Lung (tissue), 12 donors: ENCODE data around the gene MLANA. TPM values are rescaled to one million over a fixed set of nuclear protein-coding genes. Genes with fewer than 3 reads are reported as not detected.

ENCODE experiments used
- ATAC-seq: fragments of 200-7000 bp; cut with Tn5 transposase; one replicate; pipeline ENCODE4 v1.9.1; 2020; ENCODE audit warnings: moderate number of reproducible peaks; ENCODE audit not compliant: insufficient read depth, low FRiP score
- DNase-seq, 3 donors: peaks; one replicate each; pipeline ENCODE4 v3.0.0-alpha.2; 2013 to 2017
- H3K27ac ChIP-seq, 2 donors: one replicate each; pipeline ENCODE4 v1.5.1; 2013; ENCODE audit warnings: mild to moderate bottlenecking in 2 of 2, moderate library complexity in 2 of 2, control low read depth in 1 of 2, inconsistent platforms in 1 of 2, low read depth in 1 of 2, low read length in 1 of 2
- H3K27me3 ChIP-seq, 3 donors: one replicate each; pipeline ENCODE4 v1.5.1; 2013; ENCODE audit warnings: low read length in 2 of 3; ENCODE audit not compliant: control insufficient read depth in 3 of 3, insufficient read depth in 3 of 3
- H3K36me3 ChIP-seq, 4 donors: one replicate each; pipeline ENCODE4 v1.5.1; 2013; ENCODE audit warnings: low read length in 4 of 4, mild to moderate bottlenecking in 1 of 4, moderate library complexity in 1 of 4; ENCODE audit not compliant: control insufficient read depth in 4 of 4, insufficient read depth in 4 of 4
- H3K4me1 ChIP-seq, 5 donors: one replicate each; pipeline ENCODE4 v1.5.1; 2013; ENCODE audit warnings: low read length in 5 of 5, mild to moderate bottlenecking in 2 of 5, moderate library complexity in 1 of 5; ENCODE audit not compliant: control insufficient read depth in 5 of 5, insufficient read depth in 5 of 5
- H3K4me3 ChIP-seq: one replicate; pipeline ENCODE4 v1.5.1; 2013; ENCODE audit warnings: mild to moderate bottlenecking, control low read depth, moderate library complexity
- H3K9ac ChIP-seq, 2 donors: one replicate each; pipeline ENCODE4 v1.5.1; 2013; ENCODE audit warnings: low read length in 2 of 2, control low read depth in 1 of 2; ENCODE audit not compliant: insufficient read depth in 1 of 2
- H3K9me3 ChIP-seq, 4 donors: one replicate each; pipeline ENCODE4 v1.5.1; 2013; ENCODE audit warnings: low read length in 3 of 4, mild to moderate bottlenecking in 1 of 4, moderate library complexity in 1 of 4; ENCODE audit not compliant: control insufficient read depth in 4 of 4, insufficient read depth in 3 of 4
- CTCF ChIP-seq: IDR thresholded peaks from 2 replicates; pipeline ENCODE4 v1.5.1; 2012; ENCODE audit warnings: mild to moderate bottlenecking; ENCODE audit errors: control extremely low read depth, extremely low read depth
- WGBS, 2 donors: extraction: QIAGEN DNeasy Blood & Tissue Kit; methylation state at CpG; one replicate each; pipeline ENCODE4 v1.1.7; 2013; 5-methylcytosine and 5-hydroxymethylcytosine counted together
- polyA plus RNA-seq, 2 donors: library from polyadenylated mRNA; stranded (reverse); fragments of 200-250 nt; gene quantifications; one replicate each; pipeline ENCODE4 v1.2.1, GENCODE V29; 2013
- total RNA-seq, 2 donors: library from RNA; depleted of rRNA in 1 of 2; stranded (reverse); fragments of >200 nt in 1 of 2; gene quantifications; one replicate each; pipeline ENCODE4 v1.2.1, GENCODE V29; 2014 to 2021
- donor health status: control.
- donor health status: control.
- donor health status: Bipolar disorder and iron deficiency.
- donor health status: healthy.
- donor health status: DM: yes; HTN: yes; CAD: no.

MLANA gene
- total and polyA plus RNA-seq, 4 donors: not detected

- H3K9me3 ChIP-seq: no peaks in the 10 kb centered on the region
- peaks cover 0 to 14% (median 4%) of the 10 kb centered on the region in 5 donors for H3K4me1 ChIP-seq
- H3K4me3 ChIP-seq: no peak overlapping the region
- no peaks in the 10 kb centered on the region for H3K36me3 ChIP-seq
- WGBS, 2 donors: 74 to 82% methylated on average over 4 of the region's 4 CpGs
- no peak overlapping the region for H3K9ac ChIP-seq
- DNase-seq (no peak), ATAC-seq (no peak)
- H3K27ac ChIP-seq: no peak overlapping the region
- TF ChIP-seq CTCF: no peak
- H3K27me3 ChIP-seq: no peaks in the 10 kb centered on the region
Observed at GRCh38 chr9:5846501-5846921, 44.2 kb upstream of the MLANA start.

- TF ChIP-seq CTCF: no peak
- WGBS, 2 donors: 93 to 96% methylated on average over 3 of the region's 3 CpGs
- ATAC-seq (no peak), DNase-seq (no peak)
- Histone ChIP-seq H3K27ac (no peak overlapping the region), H3K36me3 (no peaks in the 10 kb centered on the region), H3K4me3 (no peak overlapping the region), H3K27me3 (no peaks in the 10 kb centered on the region), H3K9ac (no peak overlapping the region), H3K4me1 (peaks cover 0 to 7% (median 3%) of the 10 kb centered on the region in 5 donors), H3K9me3 (no peaks in the 10 kb centered on the region)
Observed at GRCh38 chr9:5848372-5848882, 42.3 kb upstream of the MLANA start.

- no peak overlapping the region for H3K27ac ChIP-seq
- H3K9ac ChIP-seq: no peak overlapping the region
- ATAC-seq (no peak), DNase-seq (no peak)
- no peaks in the 10 kb centered on the region for H3K27me3 ChIP-seq
- no peak for TF ChIP-seq CTCF
- no peak overlapping the region for H3K4me3 ChIP-seq
- no peaks in the 10 kb centered on the region for H3K4me1 ChIP-seq
- no peaks in the 10 kb centered on the region for H3K36me3 ChIP-seq
- H3K9me3 ChIP-seq: no peaks in the 10 kb centered on the region
Observed at GRCh38 chr9:5850724-5851122, 40.0 kb upstream of the MLANA start.

- DNase-seq (no peak), ATAC-seq (no peak)
- no peak overlapping the region for H3K27ac ChIP-seq
- no peaks in the 10 kb centered on the region for H3K4me1 ChIP-seq
- no peak overlapping the region for H3K4me3 ChIP-seq
- no peak overlapping the region for H3K9ac ChIP-seq
- H3K36me3 ChIP-seq: no peaks in the 10 kb centered on the region
- no peak for TF ChIP-seq CTCF
- 33 to 56% methylated on average over 2 of the region's 2 CpGs for WGBS, 2 donors
- no peaks in the 10 kb centered on the region for H3K27me3 ChIP-seq
- no peaks in the 10 kb centered on the region for H3K9me3 ChIP-seq
Observed at GRCh38 chr9:5851445-5851844, 39.2 kb upstream of the MLANA start.
